HepG2 (cell line): Measurements from ENCODE around the gene NEK11. TPM values are rescaled to one million over a fixed set of nuclear protein-coding genes. Genes with fewer than 3 reads are reported as not detected.

Experiments
- BHLHE40 ChIP-seq: IDR thresholded peaks from 2 replicates; pipeline ENCODE4 v1.6.1; 2011; ENCODE audit warnings: low read length, improper control_type of control experiment
- CHCHD3 ChIP-seq: sonication (generic); formaldehyde crosslinking; IDR thresholded peaks from 2 replicates; pipeline ENCODE4 v1.8.0; 2022; ENCODE audit warnings: mild to moderate bottlenecking, missing genetic modification reagents, moderate library complexity
- GPN1 ChIP-seq: sonication (generic); formaldehyde crosslinking; IDR thresholded peaks from 2 replicates; pipeline ENCODE4 v1.5.1; 2020; ENCODE audit warnings: missing genetic modification reagents, borderline replicate concordance
- ISL2 ChIP-seq: sonication (generic); formaldehyde crosslinking; IDR thresholded peaks from 2 replicates; pipeline ENCODE4 v1.5.0; 2020; ENCODE audit warnings: missing genetic modification reagents
- JDP2 ChIP-seq: sonication (generic); formaldehyde crosslinking; IDR thresholded peaks from 2 replicates; pipeline ENCODE4 v1.8.1; 2022; ENCODE audit warnings: missing genetic modification reagents, borderline replicate concordance
- KDM1A ChIP-seq: IDR thresholded peaks from 2 replicates; pipeline ENCODE4 v1.6.1; 2016; ENCODE audit warnings: missing compliant biosample characterization
- KLF13 ChIP-seq: sonication (generic); formaldehyde crosslinking; IDR thresholded peaks from 2 replicates; pipeline ENCODE4 v1.4.0; 2020; ENCODE audit warnings: mild to moderate bottlenecking, missing genetic modification reagents
- MIER3 ChIP-seq: IDR thresholded peaks from 2 replicates; pipeline ENCODE4 v1.6.1; 2016; ENCODE audit warnings: missing compliant biosample characterization, borderline replicate concordance
- NBN ChIP-seq: fragments of 450-650 bp; conservative IDR thresholded peaks from 2 replicates; pipeline ENCODE4 v1.6.1; 2017
- PAX8 ChIP-seq: sonication (generic); formaldehyde crosslinking; IDR thresholded peaks from 2 replicates; pipeline ENCODE4 v1.8.0; 2022; ENCODE audit warnings: mild to moderate bottlenecking, missing genetic modification reagents, borderline replicate concordance
- SAFB2 ChIP-seq: sonication (generic); formaldehyde crosslinking; IDR thresholded peaks from 2 replicates; pipeline ENCODE4 v1.5.1; 2020; ENCODE audit warnings: missing genetic modification reagents, low read depth, mild to moderate bottlenecking, borderline replicate concordance
- SIX4 ChIP-seq: sonication (generic); formaldehyde crosslinking; IDR thresholded peaks from 2 replicates; pipeline ENCODE4 v1.4.0; 2020; ENCODE audit warnings: missing genetic modification reagents
- TARDBP ChIP-seq: sonication (generic); formaldehyde crosslinking; IDR thresholded peaks from 2 replicates; pipeline ENCODE4 v1.8.0; 2022; ENCODE audit warnings: mild to moderate bottlenecking, missing genetic modification reagents
- U2AF2 ChIP-seq: fragments of 200-400 bp; formaldehyde crosslinking; IDR thresholded peaks from 2 replicates; pipeline ENCODE4 v1.6.1; 2017; ENCODE audit warnings: low read depth, mild to moderate bottlenecking, low read length
- ZNF782 ChIP-seq: sonication (generic); formaldehyde crosslinking; IDR thresholded peaks from 2 replicates; pipeline ENCODE4 v1.4.0; 2020; ENCODE audit warnings: missing genetic modification reagents, mild to moderate bottlenecking, borderline replicate concordance
- polyA plus RNA-seq, 8 experiments: library from polyadenylated mRNA; depleted of rRNA in 3 of 8; stranded (reverse) in 7 of 8; unstranded in 1 of 8; fragments of >200 nt; fragmentation: Illumina TruSeq in 4 of 8; extraction: Trizol in 4 of 8; gene quantifications; 2 replicates each; pipeline versions ENCODE4 v1.2.1 to v1.2.3, GENCODE V29; 2011 to 2016; ENCODE audit warnings: low read depth in 4 of 8, missing spikeins in 1 of 8, mixed read lengths in 1 of 8; ENCODE audit not compliant: insufficient read depth in 1 of 8
- total RNA-seq, 5 experiments: library from RNA; depleted of rRNA; stranded (reverse); fragments of >200 nt; fragmentation: Illumina TruSeq; extraction: Trizol; gene quantifications; 2 replicates each; pipeline ENCODE4 v1.2.3, GENCODE V29; 2016; ENCODE audit warnings: low read depth in 1 of 5
- TF ChIP-seq, protein P1 (sequence below): sonication (generic); formaldehyde crosslinking; IDR thresholded peaks from 2 replicates; pipeline ENCODE4 v1.4.0; 2020; ENCODE audit warnings: missing genetic modification reagents
- TF ChIP-seq, protein P2 (sequence below): sonication (generic); formaldehyde crosslinking; IDR thresholded peaks from 2 replicates; pipeline ENCODE4 v1.4.0; 2020; ENCODE audit warnings: missing genetic modification reagents
- TF ChIP-seq, protein P3 (sequence below): sonication (generic); formaldehyde crosslinking; IDR thresholded peaks from 2 replicates; pipeline ENCODE4 v1.8.1; 2023; ENCODE audit warnings: mild to moderate bottlenecking, moderate library complexity, missing genetic modification reagents
- TF ChIP-seq, protein P4 (sequence below): sonication (generic); formaldehyde crosslinking; IDR thresholded peaks from 2 replicates; pipeline ENCODE4 v1.4.0; 2020; ENCODE audit warnings: missing genetic modification reagents
- TF ChIP-seq, protein P5 (sequence below): fragments of 450-650 bp; IDR thresholded peaks from 2 replicates; pipeline ENCODE4 v1.6.1; 2017

Gene NEK11
- total and polyA plus RNA-seq, 2 of the 13 experiments (the other 11 are each of a cell fraction or from before 2014, with no cell fraction given): 0.95 to 2.2 TPM

DNA sequence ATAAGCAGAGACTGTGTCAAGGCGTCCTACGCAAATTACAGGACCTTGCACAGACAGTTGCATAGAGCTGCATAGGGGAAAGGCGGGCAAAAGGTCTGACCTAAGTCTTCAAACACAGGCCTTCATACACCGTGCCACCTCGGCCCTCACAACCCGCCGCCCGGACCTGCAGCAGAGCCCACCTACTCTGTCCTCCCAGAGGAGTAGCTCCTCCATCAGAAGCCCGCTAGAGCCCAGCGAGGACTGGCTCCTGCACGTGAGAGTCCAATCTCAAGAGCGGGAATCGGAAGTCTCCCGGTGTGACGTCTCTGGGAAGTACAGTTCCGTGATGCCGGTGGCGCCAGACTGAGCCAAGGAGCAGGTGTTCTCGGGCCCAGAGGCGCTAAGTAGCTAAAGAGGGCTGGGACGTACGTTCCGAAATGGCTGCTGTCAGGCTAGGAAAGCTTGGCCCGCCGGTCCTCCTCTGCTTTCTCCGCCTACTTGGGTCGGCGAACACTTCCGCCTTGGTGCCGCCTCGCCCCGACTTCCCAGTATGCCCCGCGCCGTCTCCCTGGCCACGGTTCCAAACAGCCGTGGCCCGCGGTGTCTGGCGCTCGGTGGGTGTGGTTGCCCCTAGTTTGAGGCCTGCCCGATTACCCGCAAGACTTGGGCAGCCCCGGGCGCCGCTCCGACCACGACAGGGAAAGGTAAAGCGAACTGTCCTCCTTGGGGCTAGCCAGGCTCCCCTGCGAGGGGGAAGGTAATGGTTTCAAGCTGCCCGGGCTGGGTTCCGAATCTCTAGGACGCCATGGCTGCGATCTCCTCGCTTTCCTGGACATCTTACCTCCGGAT is at the start of gene NEK11, which contains the start of gene ASTE1 (continued):
- TF ChIP-seq, protein P1, sequence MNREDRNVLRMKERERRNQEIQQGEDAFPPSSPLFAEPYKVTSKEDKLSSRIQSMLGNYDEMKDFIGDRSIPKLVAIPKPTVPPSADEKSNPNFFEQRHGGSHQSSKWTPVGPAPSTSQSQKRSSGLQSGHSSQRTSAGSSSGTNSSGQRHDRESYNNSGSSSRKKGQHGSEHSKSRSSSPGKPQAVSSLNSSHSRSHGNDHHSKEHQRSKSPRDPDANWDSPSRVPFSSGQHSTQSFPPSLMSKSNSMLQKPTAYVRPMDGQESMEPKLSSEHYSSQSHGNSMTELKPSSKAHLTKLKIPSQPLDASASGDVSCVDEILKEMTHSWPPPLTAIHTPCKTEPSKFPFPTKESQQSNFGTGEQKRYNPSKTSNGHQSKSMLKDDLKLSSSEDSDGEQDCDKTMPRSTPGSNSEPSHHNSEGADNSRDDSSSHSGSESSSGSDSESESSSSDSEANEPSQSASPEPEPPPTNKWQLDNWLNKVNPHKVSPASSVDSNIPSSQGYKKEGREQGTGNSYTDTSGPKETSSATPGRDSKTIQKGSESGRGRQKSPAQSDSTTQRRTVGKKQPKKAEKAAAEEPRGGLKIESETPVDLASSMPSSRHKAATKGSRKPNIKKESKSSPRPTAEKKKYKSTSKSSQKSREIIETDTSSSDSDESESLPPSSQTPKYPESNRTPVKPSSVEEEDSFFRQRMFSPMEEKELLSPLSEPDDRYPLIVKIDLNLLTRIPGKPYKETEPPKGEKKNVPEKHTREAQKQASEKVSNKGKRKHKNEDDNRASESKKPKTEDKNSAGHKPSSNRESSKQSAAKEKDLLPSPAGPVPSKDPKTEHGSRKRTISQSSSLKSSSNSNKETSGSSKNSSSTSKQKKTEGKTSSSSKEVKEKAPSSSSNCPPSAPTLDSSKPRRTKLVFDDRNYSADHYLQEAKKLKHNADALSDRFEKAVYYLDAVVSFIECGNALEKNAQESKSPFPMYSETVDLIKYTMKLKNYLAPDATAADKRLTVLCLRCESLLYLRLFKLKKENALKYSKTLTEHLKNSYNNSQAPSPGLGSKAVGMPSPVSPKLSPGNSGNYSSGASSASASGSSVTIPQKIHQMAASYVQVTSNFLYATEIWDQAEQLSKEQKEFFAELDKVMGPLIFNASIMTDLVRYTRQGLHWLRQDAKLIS (CRISPR knock-in tag): no peak
- no peak for TF ChIP-seq GPN1 (CRISPR knock-in tag)
- peak; percentile 47; the same call in 1 of the 2 replicates for TF ChIP-seq TARDBP
- no peak for TF ChIP-seq SAFB2 (CRISPR knock-in tag)
- no peak for TF ChIP-seq U2AF2
- TF ChIP-seq, protein P2, sequence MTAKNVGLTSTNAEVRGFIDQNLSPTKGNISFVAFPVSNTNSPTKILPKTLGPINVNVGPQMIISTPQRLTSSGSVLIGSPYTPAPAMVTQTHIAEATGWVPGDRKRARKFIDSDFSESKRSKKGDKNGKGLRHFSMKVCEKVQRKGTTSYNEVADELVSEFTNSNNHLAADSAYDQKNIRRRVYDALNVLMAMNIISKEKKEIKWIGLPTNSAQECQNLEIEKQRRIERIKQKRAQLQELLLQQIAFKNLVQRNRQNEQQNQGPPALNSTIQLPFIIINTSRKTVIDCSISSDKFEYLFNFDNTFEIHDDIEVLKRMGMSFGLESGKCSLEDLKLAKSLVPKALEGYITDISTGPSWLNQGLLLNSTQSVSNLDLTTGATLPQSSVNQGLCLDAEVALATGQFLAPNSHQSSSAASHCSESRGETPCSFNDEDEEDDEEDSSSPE: peak; percentile 77
- TF ChIP-seq NBN: no peak
- TF ChIP-seq, protein P3, sequence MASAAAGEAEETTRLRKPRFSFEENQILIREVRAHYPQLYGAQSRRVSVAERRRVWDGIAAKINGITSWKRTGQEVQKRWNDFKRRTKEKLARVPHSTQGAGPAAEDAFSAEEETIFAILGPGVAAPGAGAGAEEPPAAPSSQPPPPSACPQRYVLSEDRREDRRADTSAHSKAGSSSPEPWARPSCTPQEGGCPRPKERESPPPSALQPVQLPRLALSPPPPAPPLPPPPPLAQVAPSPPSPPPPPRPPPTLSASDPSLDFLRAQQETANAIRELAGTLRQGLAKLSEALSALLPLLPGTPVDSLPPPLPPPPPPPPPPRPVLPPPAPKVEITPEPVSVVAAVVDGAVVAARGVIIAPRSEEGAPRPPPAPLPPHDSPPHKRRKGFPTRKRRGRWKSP: 0 out of 2 replicates have a peak, but pooled peaks have one; percentile 31
- TF ChIP-seq BHLHE40: peak; percentile 83
- TF ChIP-seq PAX8: no peak; the same call in 1 of the 2 replicates
- TF ChIP-seq ZNF782: peak; percentile 74; the same call in 1 of the 2 replicates
- TF ChIP-seq KDM1A (CRISPR knock-in tag): no peak
- no peak for TF ChIP-seq CHCHD3
- peak; percentile 55; the same call in 1 of the 2 replicates for TF ChIP-seq KLF13 (CRISPR knock-in tag)
- TF ChIP-seq, protein P4, sequence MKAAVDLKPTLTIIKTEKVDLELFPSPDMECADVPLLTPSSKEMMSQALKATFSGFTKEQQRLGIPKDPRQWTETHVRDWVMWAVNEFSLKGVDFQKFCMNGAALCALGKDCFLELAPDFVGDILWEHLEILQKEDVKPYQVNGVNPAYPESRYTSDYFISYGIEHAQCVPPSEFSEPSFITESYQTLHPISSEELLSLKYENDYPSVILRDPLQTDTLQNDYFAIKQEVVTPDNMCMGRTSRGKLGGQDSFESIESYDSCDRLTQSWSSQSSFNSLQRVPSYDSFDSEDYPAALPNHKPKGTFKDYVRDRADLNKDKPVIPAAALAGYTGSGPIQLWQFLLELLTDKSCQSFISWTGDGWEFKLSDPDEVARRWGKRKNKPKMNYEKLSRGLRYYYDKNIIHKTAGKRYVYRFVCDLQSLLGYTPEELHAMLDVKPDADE (CRISPR knock-in tag): no peak
- TF ChIP-seq SIX4 (CRISPR knock-in tag): no peak
- 0 out of 2 replicates have a peak, but pooled peaks have one; percentile 17 for TF ChIP-seq ISL2 (CRISPR knock-in tag)
- TF ChIP-seq JDP2 (CRISPR knock-in tag): no peak
- TF ChIP-seq, protein P5, sequence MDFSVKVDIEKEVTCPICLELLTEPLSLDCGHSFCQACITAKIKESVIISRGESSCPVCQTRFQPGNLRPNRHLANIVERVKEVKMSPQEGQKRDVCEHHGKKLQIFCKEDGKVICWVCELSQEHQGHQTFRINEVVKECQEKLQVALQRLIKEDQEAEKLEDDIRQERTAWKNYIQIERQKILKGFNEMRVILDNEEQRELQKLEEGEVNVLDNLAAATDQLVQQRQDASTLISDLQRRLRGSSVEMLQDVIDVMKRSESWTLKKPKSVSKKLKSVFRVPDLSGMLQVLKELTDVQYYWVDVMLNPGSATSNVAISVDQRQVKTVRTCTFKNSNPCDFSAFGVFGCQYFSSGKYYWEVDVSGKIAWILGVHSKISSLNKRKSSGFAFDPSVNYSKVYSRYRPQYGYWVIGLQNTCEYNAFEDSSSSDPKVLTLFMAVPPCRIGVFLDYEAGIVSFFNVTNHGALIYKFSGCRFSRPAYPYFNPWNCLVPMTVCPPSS: no peak
- peak; percentile 54; the same call in 1 of the 2 replicates for TF ChIP-seq MIER3
